ENCODE measurements around the gene DUSP5. TPM values are rescaled to one million over a fixed set of nuclear protein-coding genes. Genes with fewer than 3 reads are reported as not detected.

The DUSP5 gene
- total RNA-seq, 4 donors from 2014 or later: 22.1 to 33.8 (median 26.3) TPM

- no peaks in the 10 kb centered on the region for H3K36me3 ChIP-seq
- DNase-seq: no peak
- no peak overlapping the region for H3K4me3 ChIP-seq
- H3K27ac ChIP-seq: no peak overlapping the region
- TF ChIP-seq POLR2A (IDR thresholded peaks at IDR 0.05): no peak
- TF ChIP-seq, protein P1, sequence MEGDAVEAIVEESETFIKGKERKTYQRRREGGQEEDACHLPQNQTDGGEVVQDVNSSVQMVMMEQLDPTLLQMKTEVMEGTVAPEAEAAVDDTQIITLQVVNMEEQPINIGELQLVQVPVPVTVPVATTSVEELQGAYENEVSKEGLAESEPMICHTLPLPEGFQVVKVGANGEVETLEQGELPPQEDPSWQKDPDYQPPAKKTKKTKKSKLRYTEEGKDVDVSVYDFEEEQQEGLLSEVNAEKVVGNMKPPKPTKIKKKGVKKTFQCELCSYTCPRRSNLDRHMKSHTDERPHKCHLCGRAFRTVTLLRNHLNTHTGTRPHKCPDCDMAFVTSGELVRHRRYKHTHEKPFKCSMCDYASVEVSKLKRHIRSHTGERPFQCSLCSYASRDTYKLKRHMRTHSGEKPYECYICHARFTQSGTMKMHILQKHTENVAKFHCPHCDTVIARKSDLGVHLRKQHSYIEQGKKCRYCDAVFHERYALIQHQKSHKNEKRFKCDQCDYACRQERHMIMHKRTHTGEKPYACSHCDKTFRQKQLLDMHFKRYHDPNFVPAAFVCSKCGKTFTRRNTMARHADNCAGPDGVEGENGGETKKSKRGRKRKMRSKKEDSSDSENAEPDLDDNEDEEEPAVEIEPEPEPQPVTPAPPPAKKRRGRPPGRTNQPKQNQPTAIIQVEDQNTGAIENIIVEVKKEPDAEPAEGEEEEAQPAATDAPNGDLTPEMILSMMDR (IDR thresholded peaks at IDR 0.05): no peak
- H3K9me3 ChIP-seq: no peaks in the 10 kb centered on the region
- H3K27me3 ChIP-seq: no peaks in the 10 kb centered on the region
- peaks cover 0 to 26% (median 17%) of the 10 kb centered on the region in 4 donors for H3K4me1 ChIP-seq
Observed at GRCh38 chr10:110494532-110494931, 3.2 kb upstream of the DUSP5 start.

DNA sequence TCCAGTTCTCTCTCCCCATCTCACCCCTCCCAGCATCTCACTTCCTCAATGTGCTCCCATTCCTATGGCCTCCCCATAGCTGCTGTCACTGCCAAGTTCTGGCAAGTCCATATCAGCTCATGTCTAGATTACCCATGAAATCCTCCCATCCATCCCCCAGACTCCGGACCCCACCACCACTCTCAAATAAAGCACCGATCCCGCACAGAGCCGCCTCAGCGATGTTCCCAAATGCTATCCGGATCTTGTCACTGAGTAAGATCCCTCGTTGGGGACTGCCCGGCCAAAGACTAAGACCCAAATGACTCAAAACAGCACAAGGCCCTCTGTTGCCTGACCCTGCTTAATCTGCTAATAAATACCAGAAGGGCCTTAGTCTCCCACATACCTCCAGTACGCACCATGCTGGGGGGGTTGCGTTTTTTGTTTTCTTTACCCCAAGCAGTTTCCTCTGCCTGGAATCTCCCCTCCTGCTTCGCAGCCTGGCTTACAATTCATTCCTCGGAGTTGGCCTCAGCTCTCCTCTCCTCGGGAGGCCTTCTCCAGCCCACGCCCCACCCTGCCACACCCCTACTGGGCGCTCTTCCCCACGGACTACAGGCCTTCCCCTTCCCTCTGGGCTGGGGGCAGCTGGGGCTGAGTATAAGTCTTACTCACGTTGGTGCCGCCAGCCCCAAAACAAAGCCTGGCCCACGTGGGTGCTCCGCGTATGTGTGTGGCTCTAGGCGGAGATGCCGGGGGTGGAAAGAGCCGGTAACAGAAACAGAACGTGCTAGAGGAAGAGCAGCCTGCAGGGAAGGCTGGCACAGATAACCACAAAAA lies 1.8 kb upstream of the DUSP5 start:
- TF ChIP-seq, protein P1 (IDR thresholded peaks at IDR 0.05): no peak
- no peak for TF ChIP-seq POLR2A (IDR thresholded peaks at IDR 0.05)
- H3K27ac ChIP-seq: peak overlapping the region in 3 of 4 donors; percentile 90 to 96 (median 93)
- H3K36me3 ChIP-seq: no peaks in the 10 kb centered on the region
- H3K4me1 ChIP-seq: peaks cover 0 to 40% (median 18%) of the 10 kb centered on the region in 4 donors
- DNase-seq: peak; percentile 52 to 65 (median 60)
- no peaks in the 10 kb centered on the region for H3K9me3 ChIP-seq
- H3K27me3 ChIP-seq: no peaks in the 10 kb centered on the region
- H3K4me3 ChIP-seq: peak overlapping the region in 3 of 4 donors; percentile 72 to 90 (median 77)

GRCh38 chr10:110496553-110497437 lies 912 bp upstream of the DUSP5 start:
- Histone ChIP-seq H3K27me3 (no peaks in the 10 kb centered on the region), H3K4me1 (peaks cover 0 to 49% (median 25%) of the 10 kb centered on the region in 4 donors), H3K9me3 (no peaks in the 10 kb centered on the region), H3K4me3 (peak overlapping the region; percentile 72 to 90 (median 76)), H3K27ac (peak overlapping the region; percentile 79 to 96 (median 92)), H3K36me3 (no peaks in the 10 kb centered on the region)
- no peak for TF ChIP-seq POLR2A (IDR thresholded peaks at IDR 0.05)
- TF ChIP-seq, protein P1 (IDR thresholded peaks at IDR 0.05): no peak
- DNase-seq: no peak

GRCh38 chr10:110498087-110498981 lies 627 bp downstream of the DUSP5 start:
- Histone ChIP-seq H3K4me1 (peaks cover 0 to 64% (median 32%) of the 10 kb centered on the region in 4 donors), H3K36me3 (no peaks in the 10 kb centered on the region), H3K27me3 (no peaks in the 10 kb centered on the region), H3K27ac (peak overlapping the region; percentile 79 to 96 (median 92)), H3K4me3 (peak overlapping the region; percentile 72 to 90 (median 76)), H3K9me3 (no peaks in the 10 kb centered on the region)
- TF ChIP-seq, protein P1 (IDR thresholded peaks at IDR 0.05): peak in 2 of 6 experiments; percentile 19 to 21
- TF ChIP-seq POLR2A (IDR thresholded peaks at IDR 0.05): no peak
- peak; percentile 59 to 78 (median 75) for DNase-seq

All from Peyer's patch (tissue), 4 donors.